H9 (cell line): ENCODE data around the gene TMEM170B. TPM values are rescaled to one million over a fixed set of nuclear protein-coding genes. Genes with fewer than 3 reads are reported as not detected.

Experiments used
- DNase-seq: peaks from one replicate; pipeline ENCODE4 v3.0.0-alpha.2; 2017
- H2AFZ ChIP-seq: one replicate; pipeline ENCODE4 v1.6.1; 2013; ENCODE audit warnings: mild to moderate bottlenecking, low read length, control low read depth, moderate library complexity
- H2AK5ac ChIP-seq: 2 replicates; pipeline ENCODE4 v1.6.1; 2013; ENCODE audit warnings: low read length, control low read depth, mixed read lengths; ENCODE audit not compliant: insufficient read length
- H2BK120ac ChIP-seq: one replicate; pipeline ENCODE4 v1.6.1; 2013; ENCODE audit warnings: low read depth, mild to moderate bottlenecking, low read length, control low read depth, inconsistent platforms; ENCODE audit not compliant: poor library complexity, severe bottlenecking
- H2BK12ac ChIP-seq: 2 replicates; pipeline ENCODE4 v1.6.1; 2013; ENCODE audit warnings: low read length, control low read depth, mixed read lengths, low read depth; ENCODE audit not compliant: insufficient read length
- H2BK15ac ChIP-seq: 2 replicates; pipeline ENCODE4 v1.6.1; 2013; ENCODE audit warnings: low read depth, low read length, control low read depth
- H2BK20ac ChIP-seq: one replicate; pipeline ENCODE4 v1.6.1; 2013; ENCODE audit warnings: low read depth, mild to moderate bottlenecking, low read length, control low read depth, inconsistent platforms; ENCODE audit not compliant: poor library complexity, severe bottlenecking
- H2BK5ac ChIP-seq: 2 replicates; pipeline ENCODE4 v1.6.1; 2013; ENCODE audit warnings: low read length, control low read depth, mixed read lengths; ENCODE audit not compliant: insufficient read length
- H3K14ac ChIP-seq: 2 replicates; pipeline ENCODE4 v1.6.1; 2013; ENCODE audit warnings: low read length, control low read depth; ENCODE audit not compliant: insufficient read depth
- H3K18ac ChIP-seq: 2 replicates; pipeline ENCODE4 v1.6.1; 2013; ENCODE audit warnings: low read depth, mild to moderate bottlenecking, mixed read lengths, low read length, control low read depth; ENCODE audit not compliant: insufficient read length
- H3K23ac ChIP-seq: 2 replicates; pipeline ENCODE4 v1.6.1; 2013; ENCODE audit warnings: low read length, control low read depth, mixed read lengths, low read depth; ENCODE audit not compliant: insufficient read length
- H3K23me2 ChIP-seq: 2 replicates; pipeline ENCODE4 v1.6.1; 2013; ENCODE audit warnings: low read depth, mild to moderate bottlenecking, mixed read lengths, low read length, control low read depth; ENCODE audit not compliant: insufficient read length, poor library complexity, severe bottlenecking
- H3K27ac ChIP-seq: 2 replicates; pipeline ENCODE4 v1.5.1; 2013; ENCODE audit warnings: low read length, control low read depth, mixed read lengths, low read depth; ENCODE audit not compliant: insufficient read length
- H3K27me3 ChIP-seq: 2 replicates; pipeline ENCODE4 v1.6.1; 2013; ENCODE audit warnings: low read length, control low read depth, inconsistent platforms; ENCODE audit not compliant: insufficient read depth
- H3K4ac ChIP-seq: 2 replicates; pipeline ENCODE4 v1.6.1; 2013; ENCODE audit warnings: low read depth, mild to moderate bottlenecking, control low read depth, inconsistent platforms, low read length, moderate library complexity
- H3K4me1 ChIP-seq: 2 replicates; pipeline ENCODE4 v1.6.1; 2013; ENCODE audit warnings: low read length, control low read depth, inconsistent platforms; ENCODE audit not compliant: insufficient read depth
- H3K4me2 ChIP-seq: 2 replicates; pipeline ENCODE4 v1.6.1; 2013; ENCODE audit warnings: low read length, control low read depth, mixed read lengths; ENCODE audit not compliant: insufficient read length, insufficient read depth
- H3K56ac ChIP-seq: 2 replicates; pipeline ENCODE4 v1.6.1; 2013; ENCODE audit warnings: low read depth, mild to moderate bottlenecking, mixed read lengths, low read length, control low read depth; ENCODE audit not compliant: insufficient read length
- H3K79me1 ChIP-seq: 2 replicates; pipeline ENCODE4 v1.6.1; 2013; ENCODE audit warnings: low read depth, mild to moderate bottlenecking, moderate library complexity, low read length, control low read depth, inconsistent platforms; ENCODE audit not compliant: insufficient read depth, poor library complexity, severe bottlenecking
- H3K79me2 ChIP-seq: 2 replicates; pipeline ENCODE4 v1.6.1; 2013; ENCODE audit warnings: low read length, control low read depth, inconsistent platforms; ENCODE audit not compliant: insufficient read depth
- H3K9ac ChIP-seq: 2 replicates; pipeline ENCODE4 v1.6.1; 2013; ENCODE audit warnings: low read length, control low read depth, mixed read lengths; ENCODE audit not compliant: insufficient read length; ENCODE audit errors: extremely low read depth
- H3K9me3 ChIP-seq: one replicate; pipeline ENCODE4 v1.6.1; 2013; ENCODE audit warnings: low read depth, low read length, inconsistent platforms; ENCODE audit not compliant: control insufficient read depth
- H3T11ph ChIP-seq: one replicate; pipeline ENCODE4 v1.6.1; 2013; ENCODE audit warnings: mild to moderate bottlenecking, low read length, control low read depth, inconsistent platforms
- H4K20me1 ChIP-seq: one replicate; pipeline ENCODE4 v1.6.1; 2013; ENCODE audit not compliant: control insufficient read depth, insufficient read length, insufficient read depth
- H4K5ac ChIP-seq: 2 replicates; pipeline ENCODE4 v1.6.1; 2013; ENCODE audit warnings: low read depth, mild to moderate bottlenecking, mixed read lengths, low read length, control low read depth; ENCODE audit not compliant: insufficient read length
- H4K8ac ChIP-seq: replicated peaks from 2 replicates; pipeline ENCODE4 v1.6.1; 2013; ENCODE audit warnings: low read length, control low read depth, mixed read lengths, low read depth; ENCODE audit not compliant: insufficient read length
- H4K91ac ChIP-seq: 2 replicates; pipeline ENCODE4 v1.6.1; 2013; ENCODE audit warnings: low read depth, mild to moderate bottlenecking, moderate library complexity, mixed read lengths, low read length, control low read depth; ENCODE audit not compliant: insufficient read length
- H3K27ac Mint-ChIP-seq, 3 experiments: 2 replicates in 2 of 3; 3 replicates in 1 of 3; pipeline ENCODE4 v1.8.0; 2020 to 2021; ENCODE audit warnings: mixed read lengths in 3 of 3, mild to moderate bottlenecking in 1 of 3, moderate library complexity in 1 of 3
- H3K27me3 Mint-ChIP-seq: 2 replicates; pipeline ENCODE4 v1.8.0; 2021; ENCODE audit warnings: low read depth, mild to moderate bottlenecking, moderate library complexity, mixed read lengths
- H3K36me3 Mint-ChIP-seq, 3 experiments: 2 replicates in 2 of 3; 3 replicates in 1 of 3; pipeline ENCODE4 v1.8.0; 2020 to 2021; ENCODE audit warnings: low read depth in 3 of 3, mixed read lengths in 3 of 3; ENCODE audit not compliant: insufficient read depth in 1 of 3
- H3K4me1 Mint-ChIP-seq, 2 experiments: 2 replicates each; pipeline ENCODE4 v1.8.0; 2020; ENCODE audit warnings: mixed read lengths in 2 of 2
- H3K4me3 Mint-ChIP-seq, 2 experiments: 2 replicates in 1 of 2; 3 replicates in 1 of 2; pipeline ENCODE4 v1.8.0; 2020 to 2021; ENCODE audit warnings: mild to moderate bottlenecking in 2 of 2, mixed read lengths in 2 of 2, moderate library complexity in 1 of 2
- H3K9me3 Mint-ChIP-seq, 2 experiments: 2 replicates in 1 of 2; 3 replicates in 1 of 2; pipeline ENCODE4 v1.8.0; 2020; ENCODE audit warnings: mild to moderate bottlenecking in 2 of 2, mixed read lengths in 2 of 2, moderate library complexity in 1 of 2
- WGBS: extraction: QIAGEN DNeasy Blood & Tissue Kit; methylation state at CpG from one replicate; pipeline ENCODE4 v1.1.7; 2013; ENCODE audit warnings: missing lambda C conversion rate, low lambda C conversion rate, mixed read lengths; ENCODE audit not compliant: insufficient read length; ENCODE audit errors: extremely low coverage; 5-methylcytosine and 5-hydroxymethylcytosine counted together
- total RNA-seq: library from RNA; stranded (reverse); gene quantifications from 2 replicates; pipeline ENCODE4 v1.2.1, GENCODE V29; 2021
- TF ChIP-seq, protein P1 (sequence below): fragments of 200-600 bp; sonication (generic); conservative IDR thresholded peaks from 3 replicates; pipeline ENCODE4 v1.8.0; 2021; ENCODE audit warnings: antibody characterized with exemption, mild to moderate bottlenecking

TMEM170B gene
- total RNA-seq, 1 experiment from 2014 or later = 2.9 TPM

DNA sequence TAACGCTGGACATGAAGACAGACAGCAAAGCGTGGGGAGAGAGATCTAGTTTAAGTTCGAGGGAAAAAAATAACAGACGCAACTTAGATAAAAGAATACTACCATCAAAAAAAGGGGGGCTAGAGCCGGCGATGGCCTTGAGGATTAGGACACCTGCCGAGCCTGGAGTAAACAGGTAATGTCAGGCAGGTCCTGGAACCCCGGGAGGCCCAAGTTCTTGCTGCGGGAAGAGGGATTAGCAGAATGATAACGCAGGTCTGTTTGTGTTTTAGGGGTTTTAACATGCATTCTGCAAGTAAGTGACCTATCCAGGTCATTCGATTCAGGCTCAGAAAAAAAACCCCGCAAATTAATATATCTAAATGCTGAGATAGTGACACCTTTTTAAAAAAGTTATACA, 754 bp upstream of the TMEM170B start:
- Histone ChIP-seq H3K4me2 (peak overlapping the region; percentile 59), H3K79me1 (no peaks in the 10 kb centered on the region), H4K5ac (no peak overlapping the region), H3K14ac (no peak overlapping the region), H2BK15ac (no peak overlapping the region), H2BK5ac (no peak overlapping the region), H3K23ac (no peak overlapping the region), H3K27me3 (no peaks in the 10 kb centered on the region), H2BK120ac (no peak overlapping the region), H2AK5ac (no peak overlapping the region), H3K4me1 (no peaks in the 10 kb centered on the region), H4K8ac (no peak overlapping the region), H2BK20ac (no peak overlapping the region), H3K4ac (no peak overlapping the region), H2AFZ (no peak overlapping the region), H2BK12ac (no peak overlapping the region), H3K56ac (no peak overlapping the region), H3T11ph (no peak overlapping the region), H3K27ac (no peak overlapping the region), H3K9ac (no peak overlapping the region), H4K91ac (no peak overlapping the region), H3K18ac (no peak overlapping the region), H3K23me2 (peaks cover 11% of the 10 kb centered on the region), H4K20me1 (no peaks in the 10 kb centered on the region), H3K79me2 (no peaks in the 10 kb centered on the region), H3K9me3 (no peaks in the 10 kb centered on the region)
- TF ChIP-seq, protein P1, sequence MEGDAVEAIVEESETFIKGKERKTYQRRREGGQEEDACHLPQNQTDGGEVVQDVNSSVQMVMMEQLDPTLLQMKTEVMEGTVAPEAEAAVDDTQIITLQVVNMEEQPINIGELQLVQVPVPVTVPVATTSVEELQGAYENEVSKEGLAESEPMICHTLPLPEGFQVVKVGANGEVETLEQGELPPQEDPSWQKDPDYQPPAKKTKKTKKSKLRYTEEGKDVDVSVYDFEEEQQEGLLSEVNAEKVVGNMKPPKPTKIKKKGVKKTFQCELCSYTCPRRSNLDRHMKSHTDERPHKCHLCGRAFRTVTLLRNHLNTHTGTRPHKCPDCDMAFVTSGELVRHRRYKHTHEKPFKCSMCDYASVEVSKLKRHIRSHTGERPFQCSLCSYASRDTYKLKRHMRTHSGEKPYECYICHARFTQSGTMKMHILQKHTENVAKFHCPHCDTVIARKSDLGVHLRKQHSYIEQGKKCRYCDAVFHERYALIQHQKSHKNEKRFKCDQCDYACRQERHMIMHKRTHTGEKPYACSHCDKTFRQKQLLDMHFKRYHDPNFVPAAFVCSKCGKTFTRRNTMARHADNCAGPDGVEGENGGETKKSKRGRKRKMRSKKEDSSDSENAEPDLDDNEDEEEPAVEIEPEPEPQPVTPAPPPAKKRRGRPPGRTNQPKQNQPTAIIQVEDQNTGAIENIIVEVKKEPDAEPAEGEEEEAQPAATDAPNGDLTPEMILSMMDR = no peak
- Mint-ChIP-seq H3K9me3 (no peaks in the 10 kb centered on the region), H3K4me3 (peak overlapping the region; percentile 71 to 85), H3K4me1 (peaks cover 14 to 16% of the 10 kb centered on the region in 2 experiments), H3K27ac (peak overlapping the region in 1 of 3 experiments; percentile 40; a peak in 1 of 7 replicates), H3K27me3 (peaks cover 38% of the 10 kb centered on the region), H3K36me3 (no peaks in the 10 kb centered on the region)
- peak; percentile 39 for DNase-seq
- no CpG with 5 or more reads among the region's 12 CpGs for WGBS
